Measurements from ENCODE around the gene RC3H1. TPM values are rescaled to one million over a fixed set of nuclear protein-coding genes. Genes with fewer than 3 reads are reported as not detected.

RC3H1 gene
- total and polyA plus RNA-seq, 11 donors, result 3.8 to 32.0 (median 19.1) TPM

DNA sequence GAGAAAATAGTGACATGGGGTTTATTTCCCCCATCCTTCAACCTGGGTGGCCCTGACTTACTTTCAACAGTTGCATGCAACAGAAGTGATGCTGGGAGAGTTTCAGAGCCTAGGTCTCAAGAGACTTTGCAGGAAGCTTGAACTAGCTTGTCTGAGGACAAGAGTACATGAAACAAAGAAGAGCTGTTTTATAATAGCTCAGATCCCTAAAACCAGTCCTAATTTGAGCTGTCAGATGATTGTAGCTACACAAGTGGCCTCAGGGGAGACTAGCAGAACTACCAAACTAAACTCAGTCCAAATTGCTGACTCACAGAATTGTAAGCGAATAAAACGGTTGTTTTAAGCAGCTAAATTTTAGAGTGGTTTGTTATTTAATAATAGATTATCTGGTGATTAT is 17.1 kb downstream of the RC3H1 start:
- no peak overlapping the region for H3K4me3 ChIP-seq
- no peaks in the 10 kb centered on the region for H3K27me3 ChIP-seq
- DNase-seq, result peak in 1 of 5 donors; percentile 24
- H3K9me3 ChIP-seq, result no peaks in the 10 kb centered on the region
- intact Hi-C loops (cut with DNase I), result loop anchor here in 1 of 10 donors (10.0 kb wide), 1 partner anchor 150 kb away; the partner anchor contains the start of gene RABGAP1L
- ATAC-seq, result peak; percentile 74 to 92 (median 78)
- H3K4me1 ChIP-seq, result peaks cover 3 to 70% (median 47%) of the 10 kb centered on the region in 12 donors
- H3K36me3 ChIP-seq, result no peaks in the 10 kb centered on the region
- WGBS, 4 donors, result 9 to 42% (median 15%) methylated on average over 2 of the region's 2 CpGs
- peak overlapping the region in 8 of 12 donors; percentile 2 to 37 (median 17) for H3K27ac ChIP-seq
- TF ChIP-seq, protein P1, sequence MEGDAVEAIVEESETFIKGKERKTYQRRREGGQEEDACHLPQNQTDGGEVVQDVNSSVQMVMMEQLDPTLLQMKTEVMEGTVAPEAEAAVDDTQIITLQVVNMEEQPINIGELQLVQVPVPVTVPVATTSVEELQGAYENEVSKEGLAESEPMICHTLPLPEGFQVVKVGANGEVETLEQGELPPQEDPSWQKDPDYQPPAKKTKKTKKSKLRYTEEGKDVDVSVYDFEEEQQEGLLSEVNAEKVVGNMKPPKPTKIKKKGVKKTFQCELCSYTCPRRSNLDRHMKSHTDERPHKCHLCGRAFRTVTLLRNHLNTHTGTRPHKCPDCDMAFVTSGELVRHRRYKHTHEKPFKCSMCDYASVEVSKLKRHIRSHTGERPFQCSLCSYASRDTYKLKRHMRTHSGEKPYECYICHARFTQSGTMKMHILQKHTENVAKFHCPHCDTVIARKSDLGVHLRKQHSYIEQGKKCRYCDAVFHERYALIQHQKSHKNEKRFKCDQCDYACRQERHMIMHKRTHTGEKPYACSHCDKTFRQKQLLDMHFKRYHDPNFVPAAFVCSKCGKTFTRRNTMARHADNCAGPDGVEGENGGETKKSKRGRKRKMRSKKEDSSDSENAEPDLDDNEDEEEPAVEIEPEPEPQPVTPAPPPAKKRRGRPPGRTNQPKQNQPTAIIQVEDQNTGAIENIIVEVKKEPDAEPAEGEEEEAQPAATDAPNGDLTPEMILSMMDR (IDR thresholded peaks at IDR 0.05), result no peak
- no peak for TF ChIP-seq POLR2A (IDR thresholded peaks at IDR 0.05)

DNA sequence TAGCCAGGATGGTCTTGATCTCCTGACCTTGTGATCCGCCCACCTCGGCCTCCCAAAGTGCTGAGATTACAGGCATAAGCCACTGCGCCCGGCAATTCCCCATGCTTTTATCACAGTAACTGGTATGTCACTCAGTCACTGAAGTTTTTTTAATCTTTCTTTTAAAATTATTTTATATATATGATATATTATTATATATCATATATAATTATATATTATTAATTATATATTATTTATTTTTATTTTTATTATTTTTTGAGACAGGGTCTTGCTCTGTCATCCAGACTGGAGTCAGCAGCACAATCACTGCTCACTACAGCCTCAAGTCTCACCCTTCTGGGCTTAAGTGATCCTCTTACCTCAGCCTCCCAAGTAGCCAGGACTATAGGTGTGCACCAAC is 18.3 kb downstream of the RC3H1 start:
- H3K4me3 ChIP-seq, result no peak overlapping the region
- TF ChIP-seq POLR2A (IDR thresholded peaks at IDR 0.05), result no peak
- TF ChIP-seq, protein P1 (IDR thresholded peaks at IDR 0.05), result no peak
- no peak for ATAC-seq
- DNase-seq, result no peak
- H3K27ac ChIP-seq, result no peak overlapping the region
- intact Hi-C loops (cut with DNase I), result loop anchor here in 1 of 10 donors (10.0 kb wide), 1 partner anchor 151 kb away; the partner anchor contains the start of gene RABGAP1L
- H3K4me1 ChIP-seq, result peaks cover 3 to 64% (median 40%) of the 10 kb centered on the region in 12 donors
- WGBS, 4 donors, result 96 to 99% (median 97%) methylated on average over 4 of the region's 4 CpGs
- no peaks in the 10 kb centered on the region for H3K27me3 ChIP-seq
- no peaks in the 10 kb centered on the region for H3K9me3 ChIP-seq
- no peaks in the 10 kb centered on the region for H3K36me3 ChIP-seq

DNA sequence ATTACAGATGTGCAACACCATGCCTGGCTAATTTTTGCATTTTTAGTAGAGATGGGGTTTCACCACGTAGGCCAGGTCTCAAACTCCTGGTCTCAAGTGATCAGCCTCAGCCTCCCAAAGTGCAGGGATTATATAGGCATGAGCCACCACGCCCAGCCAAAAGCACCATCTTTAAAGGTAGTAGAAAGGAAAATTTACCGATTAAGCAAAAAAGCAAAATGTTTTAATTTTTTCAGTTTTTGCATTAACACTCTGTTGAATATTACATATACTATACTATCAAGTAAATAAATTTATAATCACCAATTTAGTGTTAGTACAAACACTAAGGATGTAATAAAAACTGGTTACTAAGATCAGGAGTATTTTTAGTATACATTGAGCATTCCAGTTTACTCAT is 20.6 kb downstream of the RC3H1 start:
- 74 to 81% (median 77%) methylated on average over 3 of the region's 3 CpGs for WGBS, 4 donors
- no peak overlapping the region for H3K4me3 ChIP-seq
- no peaks in the 10 kb centered on the region for H3K9me3 ChIP-seq
- DNase-seq, result no peak
- H3K4me1 ChIP-seq, result peaks cover 3 to 65% (median 39%) of the 10 kb centered on the region in 12 donors
- intact Hi-C loops (cut with DNase I), result loop anchor here in 1 of 10 donors (10.0 kb wide), 1 partner anchor 153 kb away; the partner anchor contains the start of gene RABGAP1L
- H3K27ac ChIP-seq, result no peak overlapping the region
- H3K36me3 ChIP-seq, result peaks cover 0 to 5% (median 0%) of the 10 kb centered on the region in 9 donors
- ATAC-seq, result no peak
- no peaks in the 10 kb centered on the region for H3K27me3 ChIP-seq
- TF ChIP-seq, protein P1 (IDR thresholded peaks at IDR 0.05), result no peak
- no peak for TF ChIP-seq POLR2A (IDR thresholded peaks at IDR 0.05)

DNA sequence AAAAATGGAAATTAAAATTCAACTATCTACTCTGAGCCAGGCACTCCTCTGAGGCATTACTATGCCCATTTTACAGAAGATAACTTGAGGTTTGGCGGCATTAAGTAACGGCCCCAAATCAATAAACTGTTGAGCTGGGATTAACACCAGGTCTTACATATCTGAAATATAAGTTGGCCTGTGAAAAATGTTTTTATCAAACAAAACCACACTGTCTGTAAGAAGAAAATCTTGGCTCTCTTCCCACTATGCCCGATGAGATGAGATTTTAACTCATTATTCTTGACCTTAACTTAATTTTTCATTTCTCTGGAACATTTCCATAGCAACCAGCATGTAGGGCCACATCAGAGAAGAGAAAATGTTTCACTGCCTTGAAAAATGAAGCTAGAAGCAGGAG is 21.8 kb downstream of the RC3H1 start:
- H3K27ac ChIP-seq, result no peak overlapping the region
- no peaks in the 10 kb centered on the region for H3K9me3 ChIP-seq
- 62 to 73% (median 69%) methylated on average over 3 of the region's 3 CpGs for WGBS, 4 donors
- intact Hi-C loops (cut with DNase I), result loop anchor here in 1 of 10 donors (10.0 kb wide), 1 partner anchor 154 kb away; the partner anchor contains the start of gene RABGAP1L
- no peaks in the 10 kb centered on the region for H3K27me3 ChIP-seq
- peaks cover 0 to 13% (median 0%) of the 10 kb centered on the region in 9 donors for H3K36me3 ChIP-seq
- no peak for TF ChIP-seq POLR2A (IDR thresholded peaks at IDR 0.05)
- TF ChIP-seq, protein P1 (IDR thresholded peaks at IDR 0.05), result no peak
- ATAC-seq (no peak), DNase-seq (no peak)
- no peak overlapping the region for H3K4me3 ChIP-seq
- peaks cover under 1 to 53% (median 29%) of the 10 kb centered on the region in 12 donors for H3K4me1 ChIP-seq

Data from heart left ventricle (tissue), 16 donors.